GM19099 (cell line): ENCODE data around the gene GPR107.

Experiments used
- POLR2A ChIP-seq: IDR thresholded peaks from 3 replicates; pipeline ENCODE4 v1.6.1; 2011; ENCODE audit warnings: low read depth; ENCODE audit not compliant: insufficient read length; ENCODE audit errors: extremely low read depth

Gene GPR107

GRCh38 chr9:130053504-130054324 is at the start of gene GPR107:
Gene GPR107 (plus strand): TSS chr9:130053906. CDS start chr9:130053933, 27 bp downstream.
- peak; percentile 79 for TF ChIP-seq POLR2A

- TF ChIP-seq POLR2A = no peak
Measured at GRCh38 chr9:130003943-130004552, 49.7 kb upstream of the GPR107 start.

- no peak for TF ChIP-seq POLR2A
Measured at GRCh38 chr9:130008538-130008937, 45.2 kb upstream of the GPR107 start.

GRCh38 chr9:130010151-130010988 is 43.3 kb upstream of the GPR107 start:
- TF ChIP-seq POLR2A = no peak

GRCh38 chr9:130013326-130013725 is 40.4 kb upstream of the GPR107 start:
- peak; percentile 21 for TF ChIP-seq POLR2A

GRCh38 chr9:130015353-130016019 is 38.2 kb upstream of the GPR107 start:
- no peak for TF ChIP-seq POLR2A

- TF ChIP-seq POLR2A = no peak
Measured at GRCh38 chr9:130017076-130017475, 36.6 kb upstream of the GPR107 start.

GRCh38 chr9:130018265-130018664 is 35.4 kb upstream of the GPR107 start:
- TF ChIP-seq POLR2A = peak; percentile 20

GRCh38 chr9:130020618-130021017 is 33.1 kb upstream of the GPR107 start:
- TF ChIP-seq POLR2A = no peak

- no peak for TF ChIP-seq POLR2A
Measured at GRCh38 chr9:130021123-130021522, 32.6 kb upstream of the GPR107 start.

GRCh38 chr9:130022566-130023143 is 31.1 kb upstream of the GPR107 start:
- TF ChIP-seq POLR2A = peak; percentile 4

- TF ChIP-seq POLR2A = no peak
Measured at GRCh38 chr9:130023144-130023787, 30.4 kb upstream of the GPR107 start.

- no peak for TF ChIP-seq POLR2A
Measured at GRCh38 chr9:130023994-130024596, 29.6 kb upstream of the GPR107 start.

- no peak for TF ChIP-seq POLR2A
Measured at GRCh38 chr9:130024597-130024994, 29.1 kb upstream of the GPR107 start.
